GM12878 (cell line): ENCODE results near the gene GRK6. TPM values are rescaled to one million over a fixed set of nuclear protein-coding genes. Genes with fewer than 3 reads are reported as not detected.

Experiments
- ATAC-seq: fragments of 200-7000 bp; cut with Tn5 transposase; 3 replicates; pipeline ENCODE4 v1.9.1; 2020; ENCODE audit warnings: mild to moderate bottlenecking, moderate library complexity
- BruUV-seq: library from RNA; stranded (reverse); fragments of 400-500 nt; replicated peaks from 2 replicates; lab custom pipeline; 2021; lab: Mats Ljungman, UMichigan
- CTCF ChIA-PET: fragments of 300-600 bp; sonication (Branson Sonifier 250); formaldehyde crosslinking; extraction: SDS; loops from one replicate; lab custom pipeline; 2021; ENCODE audit warnings: inconsistent platforms; lab: Yijun Ruan, JAX
- POLR2A ChIA-PET: fragments of 350-600 bp; formaldehyde crosslinking; extraction: SDS; loops from one replicate; lab custom pipeline; 2021; ENCODE audit warnings: inconsistent platforms; lab: Charles Lee
- RAD21 ChIA-PET: fragments of 300-600 bp; sonication (Branson Sonifier 250); formaldehyde crosslinking; loops from one replicate; lab custom pipeline; 2023; ENCODE audit warnings: antibody characterized with exemption; ENCODE audit not compliant: unreplicated experiment; lab: Charles Lee
- SMC1A ChIA-PET: fragments of 300-600 bp; sonication (Branson Sonifier 250); formaldehyde crosslinking; loops from one replicate; lab custom pipeline; 2023; ENCODE audit not compliant: unreplicated experiment, uncharacterized antibody; lab: Charles Lee
- DNase-seq: peaks from one replicate; pipeline ENCODE4 v3.0.0-alpha.2; 2011; ENCODE audit warnings: low read depth, low spot score
- FAIRE-seq: peaks from 3 replicates; lab custom pipeline; 2011; peaks lifted over from hg19 to GRCh38; lab: Jason Lieb, UNC
- H2AFZ ChIP-seq: 2 replicates; pipeline ENCODE4 v1.6.0; 2011; ENCODE audit warnings: low read depth, low read length, control low read depth; ENCODE audit not compliant: control insufficient read depth
- H3K27ac ChIP-seq: 2 replicates; pipeline ENCODE4 v1.5.1; 2011; ENCODE audit warnings: control low read depth; ENCODE audit not compliant: control insufficient read depth, insufficient read depth
- H3K27me3 ChIP-seq, 2 experiments: replicated peaks in 1 of 2; 2 replicates each; pipeline versions ENCODE4 v1.6.0 to v1.6.1; 2011; ENCODE audit warnings: low read length in 1 of 2; ENCODE audit not compliant: control insufficient read depth in 2 of 2, insufficient read depth in 2 of 2
- H3K36me3 ChIP-seq, 2 experiments: 2 replicates each; pipeline ENCODE4 v1.5.1; 2011; ENCODE audit warnings: low read length in 1 of 2; ENCODE audit not compliant: control insufficient read depth in 2 of 2, insufficient read depth in 2 of 2
- H3K4me1 ChIP-seq: 2 replicates; pipeline ENCODE4 v1.6.1; 2011; ENCODE audit warnings: mild to moderate bottlenecking, low read length, moderate library complexity, mixed read lengths; ENCODE audit not compliant: control insufficient read depth, insufficient read depth
- H3K4me2 ChIP-seq: 2 replicates; pipeline ENCODE4 v1.6.0; 2011; ENCODE audit warnings: control low read depth; ENCODE audit not compliant: control insufficient read depth, insufficient read depth
- H3K4me3 ChIP-seq: fragments of 200-600 bp; sonication (generic); 2 replicates; pipeline ENCODE4 v1.5.1; 2016
- H3K79me2 ChIP-seq: 2 replicates; pipeline ENCODE4 v1.6.0; 2011; ENCODE audit warnings: low read length; ENCODE audit not compliant: control insufficient read depth, insufficient read depth
- H3K9ac ChIP-seq: 2 replicates; pipeline ENCODE4 v1.8.0; 2011; ENCODE audit warnings: low read length, control low read depth, mixed read lengths; ENCODE audit not compliant: control insufficient read depth, insufficient read depth
- H3K9me3 ChIP-seq: replicated peaks from 3 replicates; pipeline ENCODE4 v1.5.1; 2011; ENCODE audit warnings: mild to moderate bottlenecking, low read length; ENCODE audit not compliant: control insufficient read depth, insufficient read depth
- H4K20me1 ChIP-seq: 2 replicates; pipeline ENCODE4 v1.6.0; 2011; ENCODE audit not compliant: control insufficient read depth, insufficient read depth
- DPF2 ChIP-seq: fragments of 450-650 bp; IDR thresholded peaks from 2 replicates; pipeline ENCODE4 v1.6.1; 2017; ENCODE audit warnings: mild to moderate bottlenecking
- FOXK2 ChIP-seq: fragments of 450-650 bp; IDR thresholded peaks from 2 replicates; pipeline ENCODE4 v1.6.1; 2017; ENCODE audit warnings: mild to moderate bottlenecking, moderate library complexity
- JUNB ChIP-seq: IDR thresholded peaks from 2 replicates; pipeline ENCODE4 v1.6.1; 2016; ENCODE audit warnings: antibody characterized with exemption, mild to moderate bottlenecking
- JUND ChIP-seq: IDR thresholded peaks from 2 replicates; pipeline ENCODE4 v1.6.1; 2012; ENCODE audit warnings: low read depth, mild to moderate bottlenecking, low read length, improper control_type of control experiment, moderate library complexity
- LARP7 ChIP-seq: fragments of 450-650 bp; IDR thresholded peaks from 2 replicates; pipeline ENCODE4 v1.6.1; 2017; ENCODE audit warnings: mild to moderate bottlenecking
- MTA2 ChIP-seq: fragments of 450-650 bp; IDR thresholded peaks from 2 replicates; pipeline ENCODE4 v1.6.1; 2016; ENCODE audit warnings: low read depth, mild to moderate bottlenecking, moderate library complexity
- NR2F1 ChIP-seq: fragments of 450-650 bp; conservative IDR thresholded peaks from 2 replicates; pipeline ENCODE4 v1.6.1; 2017; ENCODE audit warnings: mild to moderate bottlenecking
- SMARCA5 ChIP-seq: fragments of 450-650 bp; IDR thresholded peaks from 2 replicates; pipeline ENCODE4 v1.6.1; 2017; ENCODE audit warnings: mild to moderate bottlenecking
- SREBF1 ChIP-seq: IDR thresholded peaks from 2 replicates; pipeline ENCODE4 v1.6.1; 2012; ENCODE audit warnings: mild to moderate bottlenecking, low read length
- WGBS: methylation state at CpG from one replicate; pipeline ENCODE4 v1.1.6; 2016; ENCODE audit warnings: low lambda C conversion rate; ENCODE audit not compliant: insufficient replicate concordance, insufficient coverage; ENCODE audit errors: missing lambda C conversion rate; 5-methylcytosine and 5-hydroxymethylcytosine counted together
- in situ Hi-C: fragments of 300-500 bp; cut with MboI; formaldehyde crosslinking; loops from 9 replicates; pipeline ENCODE4 v1.14.3; 2018; ENCODE audit warnings: mixed read lengths
- intact Hi-C: fragments of 100-400 bp; cut with micrococcal nuclease; formaldehyde crosslinking; loops from one replicate; pipeline ENCODE4 v1.14.2; 2022; ENCODE audit not compliant: unreplicated experiment
- polyA plus RNA-seq, 11 experiments: library from polyadenylated mRNA; depleted of rRNA in 4 of 11; unstranded in 6 of 11; stranded (reverse) in 5 of 11; fragments of >200 nt; fragmentation: Nextera tagmentation in 4 of 11; fragmentation: Illumina TruSeq in 1 of 11; extraction: Ambion mirVana in 4 of 11; extraction: Trizol in 1 of 11; gene quantifications; 1 replicate in 1 of 11; 2 replicates in 10 of 11; pipeline versions ENCODE4 v1.2.1 to v1.2.3, GENCODE V29; 2011 to 2016; ENCODE audit warnings: inconsistent platforms in 2 of 11, missing spikeins in 2 of 11, low read depth in 1 of 11
- total RNA-seq, 4 experiments: library from RNA; depleted of rRNA in 3 of 4; stranded (reverse); fragments of >200 nt in 3 of 4; fragmentation: Illumina TruSeq in 1 of 4; extraction: Trizol in 1 of 4; gene quantifications; 2 replicates each; pipeline versions ENCODE4 v1.2.1 to v1.2.3, GENCODE V29; 2013 to 2021
- TF ChIP-seq, protein P1 (sequence below): fragments of 450-650 bp; IDR thresholded peaks from 2 replicates; pipeline ENCODE4 v1.6.1; 2017; ENCODE audit warnings: antibody characterized with exemption, mild to moderate bottlenecking, moderate library complexity
- TF ChIP-seq, protein P2 (sequence below): IDR thresholded peaks from 2 replicates; pipeline ENCODE4 v1.6.1; 2011; ENCODE audit warnings: low read depth, mild to moderate bottlenecking, low read length, moderate library complexity, borderline replicate concordance; ENCODE audit errors: extremely low read depth
- TF ChIP-seq, protein P3 (sequence below): fragments of 450-650 bp; formaldehyde crosslinking; IDR thresholded peaks from 2 replicates; pipeline ENCODE4 v1.5.0; 2022; ENCODE audit warnings: mild to moderate bottlenecking, missing genetic modification characterization
- TF ChIP-seq, protein P4 (sequence below): fragments of 450-650 bp; IDR thresholded peaks from 2 replicates; pipeline ENCODE4 v1.6.1; 2016; ENCODE audit warnings: mild to moderate bottlenecking

Gene GRK6
- total and polyA plus RNA-seq, 10 of the 15 experiments (the other 5 are each of a cell fraction or from before 2014, with no cell fraction given): 0.79 to 124 (median 41.6) TPM

DNA sequence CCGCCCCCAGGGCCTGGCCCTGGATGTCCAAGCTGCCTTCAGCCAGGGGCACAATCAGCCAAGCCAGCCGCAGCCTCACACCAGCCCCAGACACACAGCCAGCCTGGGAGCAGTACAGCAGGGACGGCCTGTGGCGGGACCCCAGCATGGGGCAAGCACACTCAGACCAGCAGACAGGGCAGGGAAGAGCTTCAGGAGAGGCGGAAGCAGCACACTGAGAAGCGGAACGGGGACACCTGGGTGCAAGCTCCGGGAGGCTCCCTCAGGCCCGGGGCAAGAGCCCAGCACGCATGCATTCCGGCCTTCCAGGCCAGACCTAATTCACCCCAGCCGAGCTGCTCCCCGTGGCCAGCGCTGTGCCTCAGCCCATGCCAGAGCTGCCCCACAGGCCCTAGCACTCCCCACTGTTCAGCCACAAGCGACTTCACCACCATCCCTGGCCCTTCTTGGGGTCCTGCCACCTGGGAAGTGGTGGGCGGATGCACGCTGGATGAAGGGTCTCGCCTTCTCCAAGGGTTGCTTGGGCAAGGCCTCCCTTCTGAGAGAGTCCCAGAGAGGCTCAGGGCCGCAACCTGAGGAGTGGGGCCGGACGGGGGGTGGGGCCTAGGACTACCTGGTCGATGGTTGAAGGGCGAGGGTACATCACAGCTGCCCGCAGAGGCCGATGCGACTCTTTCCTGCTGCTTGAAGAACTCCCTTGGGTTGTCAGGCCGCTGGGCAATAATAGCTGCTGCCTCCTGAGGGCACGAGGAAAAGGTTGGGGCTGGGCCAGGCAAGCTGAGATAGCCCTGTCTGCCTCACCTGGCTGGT is 33.5 kb downstream of the GRK6 start:
- no peaks in the 10 kb centered on the region for H3K79me2 ChIP-seq
- no peaks in the 10 kb centered on the region for H3K36me3 ChIP-seq
- no peak overlapping the region for H3K27ac ChIP-seq
- ATAC-seq (no peak), DNase-seq (no peak), FAIRE-seq (no peak)
- ChIA-PET POLR2A (interaction anchor here (1.1 kb wide), 1 partner anchor 72 kb away, joined by 3 read pairs; no protein-coding TSS in a partner anchor), SMC1A (no interaction called here), RAD21 (no interaction called here), CTCF (interaction anchor here (0.5 to 1.3 kb wide), 3 partner anchors 12 to 721 kb away, joined by 3 read pairs; no protein-coding TSS in a partner anchor)
- H2AFZ ChIP-seq: no peak overlapping the region
- H4K20me1 ChIP-seq: no peaks in the 10 kb centered on the region
- no peaks in the 10 kb centered on the region for H3K9me3 ChIP-seq
- WGBS: 68% methylated on average over 27 of the region's 28 CpGs
- H3K27me3 ChIP-seq: no peaks in the 10 kb centered on the region
- no TSS peak for BruUV-seq
- TF ChIP-seq FOXK2 (no peak), JUND (no peak), SMARCA5 (no peak), SREBF1 (no peak), LARP7 (no peak), DPF2 (no peak), NR2F1 (no peak), JUNB (no peak), MTA2 (no peak)
- TF ChIP-seq, protein P1, sequence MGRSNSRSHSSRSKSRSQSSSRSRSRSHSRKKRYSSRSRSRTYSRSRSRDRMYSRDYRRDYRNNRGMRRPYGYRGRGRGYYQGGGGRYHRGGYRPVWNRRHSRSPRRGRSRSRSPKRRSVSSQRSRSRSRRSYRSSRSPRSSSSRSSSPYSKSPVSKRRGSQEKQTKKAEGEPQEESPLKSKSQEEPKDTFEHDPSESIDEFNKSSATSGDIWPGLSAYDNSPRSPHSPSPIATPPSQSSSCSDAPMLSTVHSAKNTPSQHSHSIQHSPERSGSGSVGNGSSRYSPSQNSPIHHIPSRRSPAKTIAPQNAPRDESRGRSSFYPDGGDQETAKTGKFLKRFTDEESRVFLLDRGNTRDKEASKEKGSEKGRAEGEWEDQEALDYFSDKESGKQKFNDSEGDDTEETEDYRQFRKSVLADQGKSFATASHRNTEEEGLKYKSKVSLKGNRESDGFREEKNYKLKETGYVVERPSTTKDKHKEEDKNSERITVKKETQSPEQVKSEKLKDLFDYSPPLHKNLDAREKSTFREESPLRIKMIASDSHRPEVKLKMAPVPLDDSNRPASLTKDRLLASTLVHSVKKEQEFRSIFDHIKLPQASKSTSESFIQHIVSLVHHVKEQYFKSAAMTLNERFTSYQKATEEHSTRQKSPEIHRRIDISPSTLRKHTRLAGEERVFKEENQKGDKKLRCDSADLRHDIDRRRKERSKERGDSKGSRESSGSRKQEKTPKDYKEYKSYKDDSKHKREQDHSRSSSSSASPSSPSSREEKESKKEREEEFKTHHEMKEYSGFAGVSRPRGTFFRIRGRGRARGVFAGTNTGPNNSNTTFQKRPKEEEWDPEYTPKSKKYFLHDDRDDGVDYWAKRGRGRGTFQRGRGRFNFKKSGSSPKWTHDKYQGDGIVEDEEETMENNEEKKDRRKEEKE: no peak
- TF ChIP-seq, protein P2, sequence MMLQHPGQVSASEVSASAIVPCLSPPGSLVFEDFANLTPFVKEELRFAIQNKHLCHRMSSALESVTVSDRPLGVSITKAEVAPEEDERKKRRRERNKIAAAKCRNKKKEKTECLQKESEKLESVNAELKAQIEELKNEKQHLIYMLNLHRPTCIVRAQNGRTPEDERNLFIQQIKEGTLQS: no peak
- TF ChIP-seq, protein P3, sequence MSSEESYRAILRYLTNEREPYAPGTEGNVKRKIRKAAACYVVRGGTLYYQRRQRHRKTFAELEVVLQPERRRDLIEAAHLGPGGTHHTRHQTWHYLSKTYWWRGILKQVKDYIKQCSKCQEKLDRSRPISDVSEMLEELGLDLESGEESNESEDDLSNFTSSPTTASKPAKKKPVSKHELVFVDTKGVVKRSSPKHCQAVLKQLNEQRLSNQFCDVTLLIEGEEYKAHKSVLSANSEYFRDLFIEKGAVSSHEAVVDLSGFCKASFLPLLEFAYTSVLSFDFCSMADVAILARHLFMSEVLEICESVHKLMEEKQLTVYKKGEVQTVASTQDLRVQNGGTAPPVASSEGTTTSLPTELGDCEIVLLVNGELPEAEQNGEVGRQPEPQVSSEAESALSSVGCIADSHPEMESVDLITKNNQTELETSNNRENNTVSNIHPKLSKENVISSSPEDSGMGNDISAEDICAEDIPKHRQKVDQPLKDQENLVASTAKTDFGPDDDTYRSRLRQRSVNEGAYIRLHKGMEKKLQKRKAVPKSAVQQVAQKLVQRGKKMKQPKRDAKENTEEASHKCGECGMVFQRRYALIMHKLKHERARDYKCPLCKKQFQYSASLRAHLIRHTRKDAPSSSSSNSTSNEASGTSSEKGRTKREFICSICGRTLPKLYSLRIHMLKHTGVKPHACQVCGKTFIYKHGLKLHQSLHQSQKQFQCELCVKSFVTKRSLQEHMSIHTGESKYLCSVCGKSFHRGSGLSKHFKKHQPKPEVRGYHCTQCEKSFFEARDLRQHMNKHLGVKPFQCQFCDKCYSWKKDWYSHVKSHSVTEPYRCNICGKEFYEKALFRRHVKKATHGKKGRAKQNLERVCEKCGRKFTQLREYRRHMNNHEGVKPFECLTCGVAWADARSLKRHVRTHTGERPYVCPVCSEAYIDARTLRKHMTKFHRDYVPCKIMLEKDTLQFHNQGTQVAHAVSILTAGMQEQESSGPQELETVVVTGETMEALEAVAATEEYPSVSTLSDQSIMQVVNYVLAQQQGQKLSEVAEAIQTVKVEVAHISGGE (CRISPR knock-in tag): no peak
- TF ChIP-seq, protein P4, sequence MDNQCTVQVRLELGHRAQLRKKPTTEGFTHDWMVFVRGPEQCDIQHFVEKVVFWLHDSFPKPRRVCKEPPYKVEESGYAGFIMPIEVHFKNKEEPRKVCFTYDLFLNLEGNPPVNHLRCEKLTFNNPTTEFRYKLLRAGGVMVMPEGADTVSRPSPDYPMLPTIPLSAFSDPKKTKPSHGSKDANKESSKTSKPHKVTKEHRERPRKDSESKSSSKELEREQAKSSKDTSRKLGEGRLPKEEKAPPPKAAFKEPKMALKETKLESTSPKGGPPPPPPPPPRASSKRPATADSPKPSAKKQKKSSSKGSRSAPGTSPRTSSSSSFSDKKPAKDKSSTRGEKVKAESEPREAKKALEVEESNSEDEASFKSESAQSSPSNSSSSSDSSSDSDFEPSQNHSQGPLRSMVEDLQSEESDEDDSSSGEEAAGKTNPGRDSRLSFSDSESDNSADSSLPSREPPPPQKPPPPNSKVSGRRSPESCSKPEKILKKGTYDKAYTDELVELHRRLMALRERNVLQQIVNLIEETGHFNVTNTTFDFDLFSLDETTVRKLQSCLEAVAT: no peak
- H3K9ac ChIP-seq: no peak overlapping the region
- H3K4me3 ChIP-seq: no peak overlapping the region
- no peak overlapping the region for H3K4me2 ChIP-seq
- intact Hi-C loops: no loop called here
- in situ Hi-C loops: no loop called here
- no peaks in the 10 kb centered on the region; the same call in 1 of the 2 replicates for H3K4me1 ChIP-seq
